Stimulated activated CD4-positive, alpha-beta T cell treated with anti-CD3 and anti-CD28 coated beads, Interleukin-15, amount 100 ng/mL, for 1 hour (primary cell): Measurements from ENCODE around the gene CCDC102A.

Experiments
- DNase-seq, 2 donors: peaks; one replicate each; pipeline ENCODE4 v3.0.0-alpha.2; 2020; ENCODE audit warnings: low read depth in 1 of 2, low spot score in 1 of 2

Gene CCDC102A

GRCh38 chr16:57462209-57462977 is 74.0 kb downstream of the CCDC102A start, which contains the start of gene POLR2C:
POLR2C (plus strand) TSS chr16:57462679; CDS start chr16:57462725, 46 bp downstream.
- peak; percentile 87 to 91 for DNase-seq
